Stimulated activated CD8-positive, alpha-beta memory T cell treated with anti-CD3 and anti-CD28 coated beads, Interleukin-12 subunit alpha, Interleukin-12 subunit beta, amount 100 ng/mL, for 1 hour (primary cell): ENCODE measurements around the gene APOL1.
"Not testable (repeated sequence)": the region's sequence is repeated elsewhere in the genome, so short reads cannot be mapped to it uniquely, and the experiment has no call there.

Source experiments
- DNase-seq: peaks from one replicate; pipeline ENCODE4 v3.0.0-alpha.2; 2020; ENCODE audit warnings: low read depth

The APOL1 gene

GRCh38 chr22:36244522-36245391, 8.2 kb upstream of the APOL1 start:
- no peak for DNase-seq

DNA sequence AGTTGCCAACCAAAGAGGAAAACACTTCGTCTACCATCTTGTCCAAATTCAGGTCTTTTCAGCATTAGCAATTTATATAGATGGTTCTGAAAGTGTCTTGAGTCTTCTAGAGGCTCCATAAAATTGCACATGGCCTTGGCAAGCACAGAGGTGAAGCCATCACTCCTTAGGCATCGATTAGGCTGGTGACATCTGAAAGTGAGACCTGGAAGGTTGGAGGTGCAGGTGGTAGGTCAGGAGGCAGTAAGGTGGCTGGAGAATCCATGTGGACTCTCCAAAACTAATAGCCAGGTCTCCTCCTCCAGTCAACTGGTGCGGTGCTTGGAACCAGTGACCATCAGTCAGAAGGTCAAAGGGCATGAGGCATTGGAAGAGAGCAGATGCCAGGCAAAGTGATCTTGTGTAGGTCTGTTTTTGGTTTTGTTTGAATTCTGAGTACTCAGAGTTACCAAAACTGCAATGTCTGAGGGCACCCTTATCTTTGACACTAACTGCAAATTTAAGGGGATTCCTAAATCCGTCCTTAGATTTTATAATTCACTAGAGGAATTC, 7.1 kb upstream of the APOL1 start:
- no peak for DNase-seq

GRCh38 chr22:36246718-36247117, 6.2 kb upstream of the APOL1 start:
- no peak for DNase-seq

DNA sequence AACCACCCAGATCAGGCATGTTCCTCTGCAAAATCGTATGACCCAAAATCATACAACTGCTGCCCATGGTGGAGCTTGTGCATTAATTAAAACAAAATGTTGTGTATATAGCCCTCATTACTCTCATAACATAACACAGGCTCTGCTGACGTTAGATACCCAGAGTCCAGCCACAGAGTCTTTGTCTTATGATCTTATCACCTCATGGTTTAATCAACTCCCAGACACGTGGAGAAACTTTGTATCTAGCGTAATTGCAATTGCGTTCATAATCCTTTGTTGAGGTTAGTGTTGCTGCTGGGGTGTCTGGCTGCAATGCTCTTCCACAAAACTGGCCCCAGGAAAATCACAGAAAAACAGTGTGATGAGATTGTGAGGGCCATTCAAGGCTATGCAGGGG, 5.0 kb upstream of the APOL1 start:
- DNase-seq: no peak

GRCh38 chr22:36249160-36249559, 3.8 kb upstream of the APOL1 start:
- no peak for DNase-seq

DNA sequence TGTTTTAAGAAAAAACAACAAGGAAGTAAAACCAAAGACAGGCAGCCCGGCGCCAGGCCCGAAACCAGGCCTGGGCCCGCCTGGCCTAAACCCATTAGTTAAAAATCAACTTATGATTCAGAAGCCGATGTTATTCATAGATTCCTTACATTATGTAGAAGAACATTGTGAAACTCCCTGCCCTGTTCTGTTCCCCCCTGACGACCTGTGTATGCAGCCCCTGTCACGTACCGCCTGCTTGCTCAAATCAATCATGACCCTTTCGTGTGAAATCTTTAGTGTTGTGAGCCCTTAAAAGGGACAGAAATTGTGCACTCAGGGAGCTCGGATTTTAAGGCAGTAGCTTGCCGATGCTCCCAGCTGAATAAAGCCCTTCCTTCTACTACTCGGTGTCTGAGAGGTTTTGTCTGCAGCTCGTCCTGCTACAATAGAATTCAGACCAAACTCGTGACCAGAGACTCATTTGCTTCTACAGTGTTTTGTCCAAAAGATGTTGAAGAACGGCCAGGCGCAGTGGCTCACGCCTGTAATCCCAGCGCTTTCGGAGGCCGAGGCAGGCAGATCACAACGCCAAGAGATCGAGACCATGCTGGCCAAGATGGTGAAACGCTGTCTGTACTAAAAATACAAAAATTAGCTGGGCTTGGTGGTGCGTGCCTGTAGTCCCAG, 2.5 kb upstream of the APOL1 start:
- not testable (repeated sequence) for DNase-seq

GRCh38 chr22:36251979-36252608, 839 bp upstream of the APOL1 start:
- DNase-seq: not testable (repeated sequence)

- no peak for DNase-seq
Observed at GRCh38 chr22:36253523-36254490, 874 bp downstream of the APOL1 start.

DNA sequence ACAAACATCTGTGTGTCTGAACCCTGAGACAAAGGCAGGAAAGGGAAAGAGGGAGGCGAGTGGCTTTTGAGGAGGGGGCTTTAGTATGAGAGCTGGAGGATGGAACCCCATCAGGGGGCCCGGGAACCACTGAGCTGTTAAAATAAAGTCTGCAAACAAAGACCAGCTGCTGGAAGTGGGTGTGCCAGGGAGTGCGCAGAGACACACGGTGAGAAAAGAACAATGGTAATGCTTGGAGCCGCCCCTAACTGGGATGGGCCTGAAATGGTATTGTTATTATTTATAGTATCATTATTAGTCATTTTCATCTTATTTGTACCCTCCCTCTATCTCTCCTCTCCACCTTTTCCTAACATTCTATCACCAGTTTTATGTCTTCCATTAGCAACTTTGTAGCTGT, 2.6 kb downstream of the APOL1 start:
- not testable (repeated sequence) for DNase-seq

DNA sequence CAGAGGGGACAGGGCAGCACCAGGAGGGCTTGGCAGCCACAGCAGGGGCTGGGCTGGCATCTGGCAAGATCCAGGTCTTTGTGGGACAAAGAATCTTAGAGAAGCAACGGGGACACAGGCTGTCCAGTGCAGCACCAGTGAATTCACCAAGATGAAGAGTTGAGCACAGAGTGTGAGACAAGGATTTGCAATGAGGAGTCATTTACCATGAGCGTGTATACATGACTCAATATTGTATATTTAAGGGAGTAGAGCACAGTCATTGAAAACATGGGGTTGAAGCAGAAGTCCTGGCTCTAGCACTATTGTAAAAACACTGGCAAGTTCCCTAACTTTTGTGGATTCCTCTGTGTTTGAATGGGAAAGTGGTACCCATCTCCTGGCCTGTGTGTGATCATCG, 3.5 kb downstream of the APOL1 start:
- DNase-seq: no peak

GRCh38 chr22:36257308-36257707, 4.4 kb downstream of the APOL1 start:
- DNase-seq: no peak

GRCh38 chr22:36257948-36258670, 5.2 kb downstream of the APOL1 start:
- no peak for DNase-seq

- no peak for DNase-seq
Observed at GRCh38 chr22:36258701-36259614, 6.0 kb downstream of the APOL1 start.

DNA sequence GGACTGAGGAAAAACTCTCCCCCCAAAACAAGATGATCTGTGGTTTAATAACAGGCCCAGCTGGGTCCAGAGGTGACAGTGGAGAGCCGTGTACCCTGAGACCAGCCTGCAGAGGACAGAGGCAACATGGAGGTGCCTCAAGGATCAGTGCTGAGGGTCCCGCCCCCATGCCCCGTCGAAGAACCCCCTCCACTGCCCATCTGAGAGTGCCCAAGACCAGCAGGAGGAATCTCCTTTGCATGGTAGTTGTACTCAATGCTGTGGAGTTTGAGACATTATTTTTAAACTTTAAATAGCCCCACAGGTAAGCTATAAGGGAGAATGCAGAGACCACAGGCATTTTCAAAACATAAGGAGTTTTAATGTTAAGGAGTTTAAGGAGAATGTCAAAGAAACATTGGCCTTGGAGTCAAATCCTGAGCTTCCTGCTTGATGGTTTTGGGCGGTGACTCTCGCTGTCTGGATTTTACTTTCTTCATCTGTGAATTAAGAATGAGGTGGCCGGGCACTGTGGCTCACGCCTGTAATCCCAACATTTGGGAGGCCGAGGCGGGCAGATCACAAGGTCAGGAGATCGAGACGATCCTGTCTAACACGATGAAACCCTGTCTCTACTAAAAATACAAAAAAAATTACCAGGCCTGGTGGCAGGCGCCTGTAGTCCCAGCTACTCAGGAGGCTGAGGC, 6.8 kb downstream of the APOL1 start:
- DNase-seq: no peak

- DNase-seq: not testable (repeated sequence)
Observed at GRCh38 chr22:36261675-36262074, 8.7 kb downstream of the APOL1 start.

DNA sequence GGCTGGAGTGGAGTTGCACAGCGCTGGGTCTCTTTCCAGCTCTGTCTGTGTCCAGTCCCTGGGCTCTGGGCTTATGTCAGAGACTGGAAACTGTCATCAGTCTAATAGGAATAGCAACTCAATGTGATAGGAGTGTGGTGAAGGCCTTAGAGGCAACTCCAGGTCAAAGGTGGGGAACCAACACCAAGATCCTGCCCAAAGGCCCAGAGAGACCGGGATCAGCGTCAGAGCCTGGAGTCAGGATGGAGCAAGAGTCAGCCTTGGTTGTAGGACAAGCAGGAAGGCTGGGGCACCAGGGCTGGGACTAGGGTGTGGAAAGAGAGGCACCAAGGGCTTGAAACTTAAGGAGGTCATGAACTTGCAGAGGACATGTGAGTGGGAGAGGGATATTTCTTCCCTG, 9.4 kb downstream of the APOL1 start:
- not testable (repeated sequence) for DNase-seq

DNA sequence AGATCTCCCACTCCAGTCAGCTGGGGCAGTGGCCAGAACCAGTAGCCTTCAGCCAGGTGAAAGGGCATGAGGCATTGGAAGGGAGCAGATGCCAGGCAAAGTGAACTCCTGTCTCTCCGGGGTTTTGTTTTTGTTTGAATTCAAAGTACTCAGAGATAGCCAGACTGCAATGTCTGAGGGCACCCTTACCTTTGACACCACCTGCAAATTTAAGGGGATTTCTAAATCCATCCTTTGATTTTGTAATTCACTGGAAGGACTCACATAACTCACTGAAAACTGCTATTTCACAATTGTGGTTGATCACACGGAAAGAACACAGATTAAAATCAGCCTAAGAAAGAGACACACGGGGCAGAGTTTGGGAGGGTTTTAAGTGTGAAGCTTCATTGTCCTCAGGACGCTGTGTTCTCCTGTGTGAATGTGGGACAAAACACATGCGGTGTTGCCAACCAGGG, 10.3 kb downstream of the APOL1 start:
- not testable (repeated sequence) for DNase-seq

DNA sequence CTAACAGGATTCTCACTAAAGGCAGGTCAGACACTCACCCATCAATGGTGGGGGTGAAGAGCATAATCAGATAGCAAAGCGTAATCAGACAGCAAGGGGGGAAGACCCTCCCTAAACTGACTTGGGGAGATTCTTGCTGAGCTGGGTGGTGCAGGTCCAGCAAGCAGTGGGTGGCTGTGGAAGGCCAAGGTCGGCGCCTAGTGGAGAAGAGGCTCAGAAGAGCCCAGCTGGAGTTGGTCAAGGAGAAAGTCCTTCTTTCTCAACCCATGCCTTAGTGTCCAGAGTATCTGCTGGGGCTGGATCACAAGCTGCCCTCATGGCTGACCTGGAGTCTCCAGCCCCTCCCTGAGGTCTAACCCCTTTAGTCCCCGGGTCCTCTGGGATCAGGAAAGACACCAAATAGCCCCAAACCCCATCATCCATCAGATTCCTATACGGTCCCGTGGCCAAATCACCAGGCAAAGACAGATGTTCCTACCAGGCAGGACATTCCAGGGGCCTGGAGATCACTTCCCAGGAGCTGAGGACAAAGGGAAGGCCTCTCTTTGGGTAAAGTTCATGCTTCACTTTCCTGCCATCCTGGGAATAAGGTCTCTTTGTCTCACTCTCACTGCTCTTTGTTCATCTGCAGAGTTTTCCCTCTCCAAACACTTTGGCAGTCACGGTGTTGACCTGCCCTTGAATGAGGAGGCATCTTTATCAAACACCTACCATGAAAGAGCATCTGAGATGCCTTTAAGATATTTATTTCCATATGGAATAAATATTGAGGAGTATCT, 11.1 kb downstream of the APOL1 start:
- not testable (repeated sequence) for DNase-seq
